Esophagus muscularis mucosa (tissue), 3 donors: Measurements from ENCODE around the gene ADAMTS3.

Experiments used
- CTCF ChIP-seq, 3 experiments: fragments of 200-600 bp in 2 of 3; fragments of 450-650 bp in 1 of 3; sonication (generic) in 2 of 3; IDR thresholded peaks; one replicate each; pipeline ENCODE4 v1.5.1; 2017 to 2019; ENCODE audit warnings: antibody characterized with exemption in 3 of 3, mild to moderate bottlenecking in 2 of 3, moderate library complexity in 1 of 3
- POLR2A ChIP-seq: fragments of 450-650 bp; IDR thresholded peaks from one replicate; pipeline ENCODE4 v1.6.1; 2017; ENCODE audit warnings: antibody characterized with exemption, moderate library complexity, mild to moderate bottlenecking, low read depth
- POLR2AphosphoS5 ChIP-seq, 2 donors: sonication (generic); formaldehyde crosslinking; IDR thresholded peaks; one replicate each; pipeline ENCODE4 v1.6.1; 2017; ENCODE audit warnings: antibody characterized with exemption in 2 of 2

GRCh38 chr4:72555377-72555831, 13.6 kb downstream of the ADAMTS3 start:
- TF ChIP-seq CTCF (IDR thresholded peaks at IDR 0.05) (no peak), POLR2A (no peak), POLR2AphosphoS5 (IDR thresholded peaks at IDR 0.05) (no peak)
